Endodermal cell (in vitro differentiated cells): ENCODE results near the gene RBM25. TPM values are rescaled to one million over a fixed set of nuclear protein-coding genes. Genes with fewer than 3 reads are reported as not detected.
A peak's percentile ranks its signal among the peaks of the same experiment; 100 is the strongest.
"Not testable (repeated sequence)": the region's sequence is repeated elsewhere in the genome, so short reads cannot be mapped to it uniquely, and the experiment has no call there.

Source experiments
- DNase-seq: peaks from one replicate; pipeline ENCODE4 v3.0.0-alpha.2; 2017
- H3K27ac ChIP-seq: 2 replicates; pipeline ENCODE4 v1.5.1; 2013; ENCODE audit warnings: mild to moderate bottlenecking, low read depth, low read length, moderate library complexity
- H3K27me3 ChIP-seq: 2 replicates; pipeline ENCODE4 v1.6.1; 2013; ENCODE audit warnings: mild to moderate bottlenecking, low read length, moderate library complexity; ENCODE audit not compliant: insufficient read depth, control insufficient read depth, poor library complexity, severe bottlenecking
- H3K36me3 ChIP-seq: 2 replicates; pipeline ENCODE4 v1.7.0; 2013; ENCODE audit warnings: mild to moderate bottlenecking, low read length, moderate library complexity; ENCODE audit not compliant: control insufficient read depth, insufficient read depth
- H3K4me1 ChIP-seq: one replicate; pipeline ENCODE4 v1.7.0; 2013; ENCODE audit warnings: low read length; ENCODE audit not compliant: control insufficient read depth, insufficient read depth
- H3K4me3 ChIP-seq: 2 replicates; pipeline ENCODE4 v1.5.1; 2013; ENCODE audit warnings: mild to moderate bottlenecking, low read length, moderate library complexity
- H3K9ac ChIP-seq: 2 replicates; pipeline ENCODE4 v1.6.1; 2013; ENCODE audit warnings: mild to moderate bottlenecking, low read length, moderate library complexity; ENCODE audit not compliant: poor library complexity, severe bottlenecking; ENCODE audit errors: extremely low read depth
- H3K9me3 ChIP-seq: 2 replicates; pipeline ENCODE4 v1.6.1; 2013; ENCODE audit warnings: mild to moderate bottlenecking, low read length, moderate library complexity; ENCODE audit not compliant: control insufficient read depth
- H3K27ac Mint-ChIP-seq: 2 replicates; pipeline ENCODE4 v1.8.0; 2020; ENCODE audit warnings: mixed read lengths
- H3K27me3 Mint-ChIP-seq: 2 replicates; pipeline ENCODE4 v1.8.0; 2021; ENCODE audit warnings: mild to moderate bottlenecking, mixed read lengths; ENCODE audit not compliant: insufficient read depth
- H3K36me3 Mint-ChIP-seq: 2 replicates; pipeline ENCODE4 v1.8.0; 2020; ENCODE audit warnings: low read depth, mixed read lengths
- H3K4me1 Mint-ChIP-seq: 2 replicates; pipeline ENCODE4 v1.8.0; 2020; ENCODE audit warnings: mixed read lengths
- H3K4me3 Mint-ChIP-seq: 2 replicates; pipeline ENCODE4 v1.8.0; 2020; ENCODE audit warnings: mild to moderate bottlenecking, moderate library complexity, mixed read lengths
- H3K9me3 Mint-ChIP-seq: 2 replicates; pipeline ENCODE4 v1.8.0; 2020; ENCODE audit warnings: mild to moderate bottlenecking, mixed read lengths
- CTCF ChIP-seq: fragments of 200-600 bp; sonication (generic); conservative IDR thresholded peaks from 2 replicates; pipeline ENCODE4 v1.5.0; 2021; ENCODE audit warnings: antibody characterized with exemption, mild to moderate bottlenecking
- WGBS, 2 experiments: methylation state at CpG; one replicate each; pipeline versions ENCODE4 v1.1.5 to v1.1.7; 2013; ENCODE audit warnings: missing lambda C conversion rate in 2 of 2, mixed read lengths in 1 of 2; ENCODE audit not compliant: insufficient coverage in 1 of 2, insufficient read length in 1 of 2; 5-methylcytosine and 5-hydroxymethylcytosine counted together
- total RNA-seq, 2 donors: library from RNA; stranded (reverse); fragmentation: NEBNext Ultra II Directional in 1 of 2; extraction: Animal tissue kit (Norgen Biotek cat#: 25700) in 1 of 2; gene quantifications; 2 replicates in 1 of 2; 3 replicates in 1 of 2; pipeline ENCODE4 v1.2.1, GENCODE V29; 2021

The RBM25 gene
- total RNA-seq, 2 donors from 2014 or later, result 132 to 164 TPM

GRCh38 chr14:73036706-73037450 is 21.5 kb upstream of the RBM25 start:
- H3K36me3 ChIP-seq, H3K9me3 Mint-ChIP-seq, H3K9ac ChIP-seq, H3K27me3 ChIP-seq, DNase-seq, H3K36me3 Mint-ChIP-seq, H3K4me1 ChIP-seq, H3K27ac Mint-ChIP-seq, H3K27ac ChIP-seq, H3K9me3 ChIP-seq, H3K4me3 ChIP-seq, H3K4me1 Mint-ChIP-seq, H3K27me3 Mint-ChIP-seq, H3K4me3 Mint-ChIP-seq: not testable (repeated sequence)
- WGBS, 2 experiments, result 90 to 93% methylated on average over 8 to 9 of the region's 9 CpGs
- TF ChIP-seq CTCF, result peak; percentile 48

- Mint-ChIP-seq H3K27me3 (no peaks in the 10 kb centered on the region), H3K4me3 (no peak overlapping the region), H3K36me3 (no peaks in the 10 kb centered on the region), H3K4me1 (no peaks in the 10 kb centered on the region), H3K27ac (no peak overlapping the region), H3K9me3 (no peaks in the 10 kb centered on the region)
- Histone ChIP-seq H3K36me3 (no peaks in the 10 kb centered on the region), H3K4me3 (no peak overlapping the region), H3K27me3 (no peaks in the 10 kb centered on the region), H3K27ac (no peak overlapping the region), H3K9me3 (no peaks in the 10 kb centered on the region), H3K9ac (no peak overlapping the region), H3K4me1 (no peaks in the 10 kb centered on the region)
- no peak for DNase-seq
- TF ChIP-seq CTCF, result no peak
- WGBS, 2 experiments, result 93 to 98% methylated on average over 1 of the region's 1 CpG
Measured at GRCh38 chr14:73047808-73048207, 10.5 kb upstream of the RBM25 start.

- Histone ChIP-seq H3K27ac (no peak overlapping the region), H3K27me3 (no peaks in the 10 kb centered on the region), H3K9ac (peak overlapping the region; percentile 15), H3K9me3 (no peaks in the 10 kb centered on the region), H3K36me3 (no peaks in the 10 kb centered on the region), H3K4me1 (no peaks in the 10 kb centered on the region), H3K4me3 (no peak overlapping the region)
- Mint-ChIP-seq H3K27ac (no peak overlapping the region), H3K36me3 (no peaks in the 10 kb centered on the region), H3K27me3 (no peaks in the 10 kb centered on the region), H3K9me3 (no peaks in the 10 kb centered on the region), H3K4me1 (no peaks in the 10 kb centered on the region), H3K4me3 (no peak overlapping the region)
- DNase-seq, result no peak
- 78 to 86% methylated on average over 1 to 4 of the region's 4 CpGs for WGBS, 2 experiments
- no peak for TF ChIP-seq CTCF
Measured at GRCh38 chr14:73049428-73049827, 8.9 kb upstream of the RBM25 start.
